ENCODE results near the gene LIG1.

Gene LIG1

GRCh38 chr19:48169939-48170803 is at the start of gene LIG1, which contains the start of gene ZSWIM9:
Gene LIG1 (minus strand): TSS chr19:48170344. CDS start chr19:48165566, 4,778 bp downstream.
Gene ZSWIM9 (plus strand): TSS chr19:48170680. CDS start chr19:48171803, 1,123 bp downstream.
- DNase-seq (ENCODE audit: low spot score), result peak; percentile 96

- DNase-seq (ENCODE audit: low spot score), result no peak
These were observed 48.9 kb upstream of the LIG1 start for GRCh38 chr19:48218997-48219396.

GRCh38 chr19:48216933-48217332 is 46.8 kb upstream of the LIG1 start:
- no peak for DNase-seq (ENCODE audit: low spot score)

- DNase-seq (ENCODE audit: low spot score), result no peak
These were observed 43.8 kb upstream of the LIG1 start for GRCh38 chr19:48213959-48214358.

GRCh38 chr19:48210005-48210404 is 39.9 kb upstream of the LIG1 start:
- DNase-seq (ENCODE audit: low spot score), result no peak

- DNase-seq (ENCODE audit: low spot score), result no peak
These were observed 36.4 kb upstream of the LIG1 start for GRCh38 chr19:48206397-48207093.

GRCh38 chr19:48203794-48204628 is 33.9 kb upstream of the LIG1 start:
- DNase-seq (ENCODE audit: low spot score), result peak; percentile 96

- DNase-seq (ENCODE audit: low spot score), result no peak
These were observed 33.2 kb upstream of the LIG1 start for GRCh38 chr19:48203222-48203793.

GRCh38 chr19:48196933-48197665 is 27.0 kb upstream of the LIG1 start:
- no peak for DNase-seq (ENCODE audit: low spot score)

- DNase-seq (ENCODE audit: low spot score), result peak; percentile 33
These were observed 26.2 kb upstream of the LIG1 start for GRCh38 chr19:48196321-48196763.

GRCh38 chr19:48194844-48195830 is 25.0 kb upstream of the LIG1 start:
- DNase-seq (ENCODE audit: low spot score), result peak; percentile 38

- peak; percentile 43 for DNase-seq (ENCODE audit: low spot score)
These were observed 24.1 kb upstream of the LIG1 start for GRCh38 chr19:48194041-48194843.

- no peak for DNase-seq (ENCODE audit: low spot score)
These were observed 22.6 kb upstream of the LIG1 start for GRCh38 chr19:48192750-48193149.

- no peak for DNase-seq (ENCODE audit: low spot score)
These were observed 20.7 kb upstream of the LIG1 start for GRCh38 chr19:48190885-48191284.

GRCh38 chr19:48190288-48190884 is 20.2 kb upstream of the LIG1 start:
- DNase-seq (ENCODE audit: low spot score), result peak; percentile 73

- DNase-seq (ENCODE audit: low spot score), result peak; percentile 74
These were observed 16.4 kb upstream of the LIG1 start for GRCh38 chr19:48186541-48186991.

- no peak for DNase-seq (ENCODE audit: low spot score)
These were observed 15.9 kb upstream of the LIG1 start for GRCh38 chr19:48186015-48186414.

- DNase-seq (ENCODE audit: low spot score), result no peak
These were observed 13.2 kb upstream of the LIG1 start for GRCh38 chr19:48183356-48183755.
